ENCODE measurements around the gene JAML.

JAML gene

DNA sequence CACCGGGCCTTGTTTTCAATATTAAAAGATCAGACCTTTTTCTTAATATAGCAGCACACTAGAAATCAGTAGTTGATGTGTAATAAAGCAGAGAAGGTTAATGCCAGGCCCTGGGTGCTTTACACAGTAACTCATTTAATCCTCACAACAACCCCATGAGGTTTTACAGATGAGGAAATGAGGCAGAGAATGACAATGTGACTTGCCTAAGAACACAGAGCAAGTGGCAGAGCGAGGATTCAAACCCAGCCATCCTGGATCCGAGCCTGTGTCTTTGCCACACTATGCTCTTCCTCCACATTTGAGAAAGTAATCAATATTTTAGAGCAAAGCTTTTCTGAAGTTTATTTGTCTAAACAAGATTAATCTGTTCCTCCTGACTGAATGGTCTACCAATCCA is 7.2 kb downstream of the JAML start:
- TF ChIP-seq, protein P1, sequence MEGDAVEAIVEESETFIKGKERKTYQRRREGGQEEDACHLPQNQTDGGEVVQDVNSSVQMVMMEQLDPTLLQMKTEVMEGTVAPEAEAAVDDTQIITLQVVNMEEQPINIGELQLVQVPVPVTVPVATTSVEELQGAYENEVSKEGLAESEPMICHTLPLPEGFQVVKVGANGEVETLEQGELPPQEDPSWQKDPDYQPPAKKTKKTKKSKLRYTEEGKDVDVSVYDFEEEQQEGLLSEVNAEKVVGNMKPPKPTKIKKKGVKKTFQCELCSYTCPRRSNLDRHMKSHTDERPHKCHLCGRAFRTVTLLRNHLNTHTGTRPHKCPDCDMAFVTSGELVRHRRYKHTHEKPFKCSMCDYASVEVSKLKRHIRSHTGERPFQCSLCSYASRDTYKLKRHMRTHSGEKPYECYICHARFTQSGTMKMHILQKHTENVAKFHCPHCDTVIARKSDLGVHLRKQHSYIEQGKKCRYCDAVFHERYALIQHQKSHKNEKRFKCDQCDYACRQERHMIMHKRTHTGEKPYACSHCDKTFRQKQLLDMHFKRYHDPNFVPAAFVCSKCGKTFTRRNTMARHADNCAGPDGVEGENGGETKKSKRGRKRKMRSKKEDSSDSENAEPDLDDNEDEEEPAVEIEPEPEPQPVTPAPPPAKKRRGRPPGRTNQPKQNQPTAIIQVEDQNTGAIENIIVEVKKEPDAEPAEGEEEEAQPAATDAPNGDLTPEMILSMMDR (IDR thresholded peaks at IDR 0.05; ENCODE audit: insufficient read depth, missing control alignments), result no peak
- DNase-seq (ENCODE audit: insufficient read length, low spot score), result no peak
- FAIRE-seq, result no peak

DNA sequence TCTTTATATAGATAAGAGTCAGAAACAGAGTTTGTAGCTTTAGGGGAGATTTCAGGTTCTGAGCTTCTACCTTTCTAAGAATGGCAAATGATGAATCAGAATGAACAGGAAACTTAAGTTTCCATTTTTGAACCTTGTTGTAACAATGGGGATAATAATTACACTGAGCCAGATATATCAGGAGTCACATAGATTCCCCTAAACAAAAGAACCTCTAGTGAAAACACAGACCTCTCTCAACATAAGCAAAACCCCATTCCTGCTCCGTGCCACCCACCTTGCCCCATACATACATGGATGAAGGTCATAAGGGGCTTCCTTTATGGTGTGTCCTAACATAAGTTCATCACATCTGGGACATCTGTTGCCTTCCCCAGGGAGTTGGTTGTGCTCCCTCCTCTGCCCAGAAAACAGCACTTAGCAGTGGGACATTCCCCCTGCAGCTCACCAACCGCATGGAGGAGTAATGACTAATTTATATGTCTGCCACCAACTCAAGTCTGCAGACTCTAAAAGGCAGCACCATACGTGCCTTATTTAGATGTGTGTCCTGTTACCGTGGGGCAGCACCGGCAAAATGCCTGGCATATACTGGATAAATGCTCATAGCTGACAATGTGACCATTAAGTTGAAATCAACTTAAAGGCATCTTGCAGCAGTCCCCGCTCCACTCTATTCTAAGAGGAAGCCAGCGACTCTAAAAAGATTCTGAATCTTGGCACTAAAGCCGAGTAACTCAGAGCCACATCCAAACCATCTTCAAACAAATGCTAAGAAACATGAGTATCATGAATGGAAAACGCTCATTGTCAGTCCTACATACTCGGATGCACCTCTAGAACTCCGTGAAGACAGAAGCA is 8.0 kb downstream of the JAML start:
- TF ChIP-seq, protein P1 (IDR thresholded peaks at IDR 0.05; ENCODE audit: insufficient read depth, missing control alignments), result no peak
- DNase-seq (ENCODE audit: insufficient read length, low spot score) (no peak), FAIRE-seq (no peak)

DNA sequence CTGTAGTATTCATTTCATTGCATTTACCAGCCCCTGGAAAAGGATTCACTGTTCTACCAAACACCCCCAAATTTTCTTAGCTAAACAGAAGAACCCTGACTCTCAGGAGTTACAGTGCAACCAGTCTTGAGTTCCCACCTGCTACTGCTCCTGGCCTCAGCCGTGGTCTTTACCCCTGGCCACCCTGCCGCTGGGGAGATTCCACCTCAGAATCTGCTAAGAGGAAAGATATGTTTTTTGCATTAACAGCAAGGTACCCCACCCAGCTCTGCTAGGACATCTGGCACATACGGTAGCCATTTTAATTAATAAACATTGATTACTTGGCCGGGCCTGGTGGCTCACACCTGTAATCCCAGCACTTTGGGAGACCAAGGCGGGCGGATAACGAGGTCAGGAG is 9.0 kb downstream of the JAML start:
- DNase-seq (ENCODE audit: insufficient read length, low spot score), result no peak
- FAIRE-seq, result no peak

DNA sequence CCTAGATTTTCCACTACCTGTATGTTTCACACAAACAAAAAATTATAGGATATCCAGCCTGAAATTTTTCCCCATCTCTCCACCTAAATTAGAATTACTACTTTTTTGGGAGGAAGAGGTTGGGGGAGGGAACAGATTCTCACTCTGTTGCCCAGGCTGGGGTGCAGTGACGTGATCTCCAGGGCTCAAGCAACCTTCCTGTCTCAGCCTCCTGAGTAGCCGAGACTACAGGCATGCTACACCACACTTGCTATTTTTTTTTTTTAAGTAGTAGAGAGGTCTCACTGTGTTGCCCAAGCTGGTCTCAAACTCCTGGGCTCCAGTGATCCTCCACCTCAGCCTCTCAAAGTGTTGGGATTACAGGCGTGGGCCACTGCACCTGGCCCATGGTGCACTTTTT is 9.5 kb downstream of the JAML start:
- no peak for DNase-seq (ENCODE audit: insufficient read length, low spot score)
- TF ChIP-seq, protein P1 (IDR thresholded peaks at IDR 0.05; ENCODE audit: insufficient read depth, missing control alignments), result no peak
- FAIRE-seq, result no peak

More for the DNA sequence above, 9.0 kb downstream of the JAML start:
- TF ChIP-seq, protein P1 (IDR thresholded peaks at IDR 0.05; ENCODE audit: insufficient read depth, missing control alignments), result no peak

- FAIRE-seq, result no peak
- DNase-seq (ENCODE audit: insufficient read length, low spot score), result no peak
- TF ChIP-seq, protein P1 (IDR thresholded peaks at IDR 0.05; ENCODE audit: insufficient read depth, missing control alignments), result no peak
These were observed 10.4 kb downstream of the JAML start for GRCh38 chr11:118214210-118214914.

DNA sequence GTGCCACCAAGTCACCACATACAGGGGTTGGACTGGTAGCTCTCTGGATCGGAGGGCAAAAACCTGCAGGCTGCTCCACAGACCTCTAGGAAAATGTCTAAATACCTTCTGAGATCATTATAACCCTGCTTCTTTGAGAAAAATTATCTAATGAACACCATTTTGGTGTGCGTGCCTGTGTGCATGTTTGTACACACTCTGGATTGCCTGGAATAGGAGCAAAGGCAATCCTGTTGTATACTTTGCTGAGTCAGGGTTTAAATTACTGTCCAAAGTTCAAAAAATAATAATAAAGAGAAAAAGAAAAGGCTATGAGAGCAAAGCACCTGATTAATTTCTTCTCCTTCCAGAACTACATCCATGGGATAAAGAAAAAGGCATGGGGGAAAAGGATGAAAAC is 11.0 kb downstream of the JAML start:
- DNase-seq (ENCODE audit: insufficient read length, low spot score) (no peak), FAIRE-seq (no peak)
- TF ChIP-seq, protein P1 (IDR thresholded peaks at IDR 0.05; ENCODE audit: insufficient read depth, missing control alignments), result no peak

DNA sequence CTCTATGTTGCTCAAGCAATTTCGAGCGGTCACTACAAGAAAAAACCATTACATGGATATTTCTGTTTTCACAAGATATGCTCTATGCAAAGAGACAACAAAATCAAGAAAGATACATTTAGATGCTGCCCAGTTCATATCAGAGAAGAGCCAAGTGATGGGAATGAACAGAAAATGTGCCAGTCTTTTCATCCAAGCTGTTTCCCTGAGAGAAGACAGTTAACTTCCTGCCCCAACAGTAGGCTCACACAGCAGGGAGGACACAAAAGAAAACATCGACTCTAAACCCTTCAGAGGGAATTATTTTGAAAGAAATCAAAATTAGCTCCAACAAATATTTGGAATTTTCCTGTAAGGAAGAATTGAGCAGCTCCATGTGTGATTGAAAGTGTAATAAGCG is 11.6 kb downstream of the JAML start:
- TF ChIP-seq, protein P1 (IDR thresholded peaks at IDR 0.05; ENCODE audit: insufficient read depth, missing control alignments), result no peak
- FAIRE-seq, result no peak
- DNase-seq (ENCODE audit: insufficient read length, low spot score), result no peak
